AG08395 (cell line): ENCODE data around the gene XXYLT1.

Source experiments
- DNase-seq: peaks from one replicate; pipeline ENCODE4 v3.0.0; 2012; ENCODE audit warnings: mixed read lengths, low spot score

The XXYLT1 gene

DNA sequence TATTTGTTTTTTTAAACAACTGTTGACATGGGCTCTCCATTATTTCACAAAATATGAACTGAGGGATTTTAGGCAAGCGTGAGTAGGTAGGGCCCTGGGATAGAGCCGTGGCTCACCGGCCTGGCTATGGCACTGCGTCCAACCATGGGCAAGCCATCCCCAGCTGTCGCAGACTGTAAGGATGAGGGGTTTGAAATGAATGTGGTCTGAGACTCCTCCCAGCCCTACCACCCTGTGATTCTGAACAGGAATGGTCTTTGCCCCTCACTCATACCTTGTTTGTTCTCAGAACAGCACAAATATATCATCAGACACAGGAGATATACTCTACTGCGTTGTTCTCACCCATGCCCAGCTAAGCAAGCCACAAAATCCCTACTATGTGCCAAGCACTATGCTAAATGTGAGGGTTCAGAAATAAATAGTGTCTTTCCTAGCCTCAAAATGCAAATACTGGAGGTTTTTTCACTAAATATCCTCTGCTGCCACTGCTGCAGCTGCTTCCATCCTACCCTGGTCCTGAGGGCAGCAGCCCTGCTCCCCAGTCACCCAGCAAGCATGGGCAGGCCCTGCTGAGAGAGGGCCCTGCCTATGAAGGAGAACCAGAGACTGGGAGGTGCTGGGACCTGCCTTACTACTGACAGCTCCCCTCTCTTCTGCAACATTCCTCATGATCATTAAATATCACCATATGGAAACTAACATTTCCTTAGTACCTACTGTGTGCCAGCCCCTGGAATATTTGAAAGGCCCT lies 102.8 kb downstream of the XXYLT1 start:
- DNase-seq = no peak

DNA sequence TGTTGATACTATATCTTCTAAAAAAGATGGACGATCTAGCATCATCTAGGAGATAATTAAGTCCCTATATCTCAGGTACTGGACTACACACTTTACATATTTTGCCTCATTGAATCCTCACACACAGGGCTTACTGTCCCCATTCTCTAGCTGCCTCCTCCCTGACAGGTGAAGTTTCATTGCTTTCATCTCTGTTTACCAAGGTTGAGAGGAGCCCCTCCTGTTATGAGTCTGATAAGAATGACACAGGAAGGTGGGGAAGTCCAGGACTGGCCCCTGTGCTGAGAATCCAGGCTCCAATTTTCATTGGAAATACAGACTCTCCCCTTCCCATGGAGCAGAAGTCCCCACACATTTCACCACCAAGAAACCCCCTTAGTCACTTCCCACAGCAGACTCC lies 105.2 kb downstream of the XXYLT1 start:
- no peak for DNase-seq

DNA sequence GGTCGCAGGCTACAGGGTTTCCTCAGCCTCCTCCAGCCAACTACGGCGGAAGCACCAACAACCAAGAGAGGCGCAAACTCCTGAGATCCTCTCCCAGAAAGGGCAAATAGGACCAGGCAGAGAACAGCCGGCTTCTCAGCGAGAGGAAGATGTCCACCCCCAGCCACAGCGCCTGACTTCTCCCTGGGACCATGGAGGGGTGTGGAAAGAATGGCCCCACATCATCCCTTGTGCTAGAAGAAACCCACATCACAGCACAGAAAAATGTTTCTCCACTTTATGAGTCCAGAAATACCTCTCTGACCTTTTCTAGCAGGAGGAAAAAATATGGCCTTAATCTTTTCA lies 105.7 kb downstream of the XXYLT1 start:
- DNase-seq = no peak

DNA sequence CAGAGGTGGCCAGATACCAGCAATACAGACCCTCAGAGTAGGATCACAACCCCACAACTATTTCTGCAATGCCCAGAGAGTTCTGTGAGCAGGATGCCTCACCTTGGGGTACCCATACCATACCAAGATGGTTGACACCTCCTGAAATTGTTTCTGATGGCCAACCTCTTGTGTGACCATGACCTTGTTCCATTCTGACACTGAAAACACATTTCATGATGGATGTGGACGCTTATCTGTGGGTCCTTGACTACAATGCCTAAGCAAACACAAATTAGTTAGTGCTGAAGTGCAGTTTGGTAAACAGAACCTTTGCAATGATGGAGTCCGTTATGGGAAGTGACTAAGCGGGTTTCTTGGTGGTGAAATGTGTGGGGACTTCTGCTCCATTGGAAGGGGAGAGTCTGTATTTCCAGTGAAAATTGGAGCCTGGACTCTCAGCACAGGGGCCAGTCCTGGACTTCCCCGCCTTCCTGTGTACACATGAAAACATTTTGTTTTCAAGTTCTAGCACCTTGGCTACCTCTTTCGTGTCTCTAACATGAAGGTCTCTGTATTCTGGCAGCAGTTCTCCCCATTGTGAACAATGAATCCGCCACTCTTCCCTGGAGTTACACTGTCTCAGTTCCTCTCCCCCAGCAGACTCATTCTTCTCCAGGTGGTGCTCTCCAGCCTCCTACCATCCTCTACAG lies 106.2 kb downstream of the XXYLT1 start:
- DNase-seq = no peak

DNA sequence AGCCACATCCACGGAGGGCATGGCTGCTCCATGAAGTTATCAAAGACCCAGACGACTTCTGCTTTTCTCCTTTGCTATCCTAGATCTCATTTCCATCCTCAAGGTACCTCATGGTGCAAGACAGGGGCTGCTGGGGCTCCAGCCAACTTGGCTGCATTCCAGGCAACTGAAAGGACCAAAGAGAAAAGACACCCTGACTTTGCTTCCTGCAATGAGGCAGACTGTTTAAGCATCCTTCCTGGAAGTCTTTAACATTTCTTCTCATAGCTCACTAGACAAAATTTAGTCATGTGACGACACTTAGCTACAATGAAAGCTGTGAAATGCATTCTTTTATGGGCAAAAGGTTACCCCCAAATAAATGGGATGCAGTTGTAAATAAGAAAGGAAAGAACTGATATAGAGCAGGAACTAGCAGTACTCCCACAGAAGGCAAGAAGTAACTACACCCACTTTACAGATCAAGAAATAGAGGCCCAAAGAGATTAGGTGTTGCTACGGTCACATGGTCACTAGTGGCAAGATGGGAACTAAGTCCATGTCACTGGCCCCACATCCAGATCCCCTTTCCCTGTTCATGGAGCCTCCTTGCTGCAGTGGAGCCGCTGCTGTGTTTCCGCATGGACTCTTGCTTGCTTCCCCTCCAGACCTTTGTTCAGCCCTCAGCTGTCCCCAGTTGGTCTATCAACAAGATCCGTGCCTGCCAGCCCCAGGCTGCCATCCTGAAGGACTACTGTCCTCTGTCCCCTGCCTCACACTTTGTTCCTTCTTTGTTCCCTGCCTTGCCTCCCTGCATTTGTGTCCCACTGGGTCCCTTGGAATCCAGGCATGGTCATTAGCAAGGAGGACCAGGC lies 107.0 kb downstream of the XXYLT1 start:
- DNase-seq = no peak

DNA sequence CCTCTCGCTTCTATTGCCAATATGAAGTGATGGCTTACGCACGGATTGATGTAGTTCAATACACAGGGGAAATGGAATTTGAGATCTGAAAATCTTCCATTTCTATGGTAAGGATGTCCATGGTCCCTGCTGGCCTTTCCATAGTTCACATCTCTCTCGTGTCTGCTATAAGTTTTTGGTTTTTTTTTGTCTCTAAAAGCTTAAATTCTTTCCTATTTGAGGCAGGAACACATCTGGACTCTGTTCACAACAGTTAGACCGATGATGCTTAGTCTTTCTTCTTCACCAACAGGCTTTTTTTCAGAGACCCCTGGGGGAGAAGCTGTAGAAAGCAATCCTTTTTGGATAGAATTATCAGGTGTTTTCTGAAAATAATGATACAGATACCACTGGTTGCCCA lies 108.1 kb downstream of the XXYLT1 start:
- no peak for DNase-seq

DNA sequence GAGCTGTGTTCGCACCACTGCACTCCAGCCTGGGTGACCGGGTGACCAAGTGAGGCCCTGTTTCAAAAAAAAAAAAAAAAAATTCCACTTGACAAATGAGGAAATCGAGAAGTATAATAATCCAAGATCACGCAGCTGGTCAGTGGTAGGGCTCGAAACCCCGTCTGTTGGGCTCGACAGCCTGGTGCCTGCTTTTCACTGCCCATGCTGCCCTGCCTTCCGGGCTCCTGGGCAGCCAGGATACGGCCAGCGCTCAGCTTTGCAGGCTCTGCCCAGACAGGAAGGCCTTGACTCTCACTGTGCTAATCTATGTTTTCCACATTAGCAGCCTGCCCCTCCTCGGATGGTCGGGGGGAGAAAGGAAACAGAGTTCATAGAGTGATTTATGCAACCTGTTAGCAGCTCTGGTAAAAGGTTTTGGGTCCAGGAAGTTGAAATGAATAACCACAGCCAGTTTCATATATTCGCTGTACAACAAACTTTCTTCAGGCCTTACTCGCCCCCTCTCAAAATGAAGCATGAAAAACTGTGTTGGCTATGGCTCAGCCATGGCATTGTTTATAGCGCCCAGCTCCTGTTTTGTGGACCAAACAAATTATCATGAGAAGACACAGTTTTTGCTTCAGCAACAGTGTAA lies 108.8 kb downstream of the XXYLT1 start:
- DNase-seq = peak; percentile 17

DNA sequence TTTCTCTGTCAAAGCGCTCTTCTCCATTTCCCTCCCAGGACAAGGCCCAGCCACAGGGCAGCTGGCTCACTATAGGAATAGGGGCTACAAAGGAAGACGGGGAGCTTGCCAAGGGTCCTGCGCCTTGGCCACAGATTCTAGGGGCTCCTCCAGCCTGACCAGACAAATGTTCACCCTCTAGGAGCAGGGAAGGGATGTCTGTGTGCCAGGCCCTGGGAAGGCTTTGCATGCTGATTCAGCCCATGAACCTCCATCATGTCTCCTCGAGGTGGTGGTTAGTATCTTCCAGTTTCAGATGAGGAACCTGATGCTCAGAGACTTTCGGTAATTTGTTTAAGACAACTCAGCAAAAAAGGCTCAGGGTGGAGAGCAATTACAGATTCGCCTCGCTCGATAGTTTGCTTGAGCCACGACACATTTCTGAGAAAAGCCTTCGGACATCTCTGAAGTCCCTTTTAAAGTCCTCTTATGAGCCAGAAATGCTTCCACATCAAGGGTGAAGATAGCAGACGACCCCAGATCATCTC lies 110.0 kb downstream of the XXYLT1 start:
- DNase-seq = no peak

DNA sequence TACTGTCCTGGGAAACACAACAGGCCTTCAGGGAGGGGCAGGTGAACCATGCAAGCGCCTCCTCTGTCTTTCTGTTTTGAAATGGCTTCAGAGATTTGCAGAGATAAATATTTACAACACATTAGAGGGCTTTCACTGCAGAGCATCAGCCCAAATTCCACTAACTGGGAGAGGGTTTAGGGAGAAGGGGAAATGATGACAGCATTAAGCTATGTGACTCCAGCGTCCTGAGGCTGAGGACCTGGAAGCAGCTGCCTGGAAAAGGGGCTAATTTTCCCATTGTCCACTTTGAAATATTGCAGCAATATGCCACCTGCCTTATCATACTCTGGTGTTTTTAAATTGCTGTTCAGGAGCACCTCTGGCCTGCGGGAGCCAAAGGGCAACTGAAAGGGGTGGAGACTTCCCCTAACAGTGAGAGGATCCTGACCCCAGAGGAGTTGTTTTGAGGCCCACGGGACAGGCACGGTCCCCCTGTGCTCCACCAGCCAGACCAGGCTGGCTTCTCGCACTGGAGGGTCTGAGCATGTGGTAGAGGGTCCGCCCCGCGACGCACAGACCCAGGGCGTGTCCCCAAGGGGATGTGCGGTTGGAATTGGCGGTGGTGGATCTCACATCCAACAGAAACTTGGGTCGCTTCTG lies 110.6 kb downstream of the XXYLT1 start:
- peak; percentile 81 for DNase-seq

DNA sequence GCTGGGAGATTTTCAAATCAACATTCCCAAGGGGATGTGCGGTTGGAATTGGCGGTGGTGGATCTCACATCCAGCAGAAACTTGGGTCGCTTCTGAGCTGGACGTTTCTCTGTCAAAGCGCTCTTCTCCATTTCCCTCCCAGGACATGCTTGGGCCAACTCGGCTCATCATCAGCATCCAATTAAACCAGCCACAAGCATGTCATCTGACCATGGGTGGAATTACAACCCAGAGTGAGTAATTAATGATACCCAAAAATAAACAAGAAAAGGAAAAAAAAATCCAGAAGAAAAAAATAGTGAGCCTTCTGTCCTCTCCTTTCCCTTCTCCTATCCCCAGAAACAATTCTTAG lies 111.2 kb downstream of the XXYLT1 start:
- DNase-seq = peak; percentile 69

DNA sequence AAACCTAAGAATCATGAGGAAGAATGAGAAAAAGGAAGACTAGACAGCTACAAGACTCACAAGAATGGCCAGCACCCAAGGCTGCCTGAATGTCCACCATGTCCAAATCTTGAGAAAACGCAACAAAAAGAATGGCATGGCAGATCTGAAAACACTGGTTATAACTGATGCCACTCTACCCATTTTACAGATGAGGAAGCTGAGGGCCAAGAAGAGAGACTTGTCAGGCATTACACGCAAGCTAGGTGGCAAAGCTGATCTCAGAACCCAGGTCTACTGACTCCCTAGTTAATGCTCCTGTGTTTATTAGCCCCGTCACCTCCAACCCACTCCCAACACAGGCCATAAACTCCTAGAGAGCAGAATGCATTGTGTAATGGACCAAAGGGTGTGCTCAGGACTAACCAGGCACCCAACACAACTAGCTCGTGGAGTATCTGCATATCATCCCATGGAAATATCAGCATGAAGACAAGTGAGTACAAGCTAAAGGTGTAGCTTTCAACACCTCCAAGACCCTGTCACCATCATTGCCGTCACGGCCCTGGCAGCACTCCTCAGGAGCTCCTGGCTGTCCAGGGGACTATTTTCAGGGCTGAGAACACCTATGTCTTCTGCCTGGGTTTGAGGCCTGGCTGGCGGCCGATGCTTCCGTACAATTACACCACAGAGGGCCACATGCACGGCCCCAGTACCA lies 111.7 kb downstream of the XXYLT1 start:
- no peak for DNase-seq

DNA sequence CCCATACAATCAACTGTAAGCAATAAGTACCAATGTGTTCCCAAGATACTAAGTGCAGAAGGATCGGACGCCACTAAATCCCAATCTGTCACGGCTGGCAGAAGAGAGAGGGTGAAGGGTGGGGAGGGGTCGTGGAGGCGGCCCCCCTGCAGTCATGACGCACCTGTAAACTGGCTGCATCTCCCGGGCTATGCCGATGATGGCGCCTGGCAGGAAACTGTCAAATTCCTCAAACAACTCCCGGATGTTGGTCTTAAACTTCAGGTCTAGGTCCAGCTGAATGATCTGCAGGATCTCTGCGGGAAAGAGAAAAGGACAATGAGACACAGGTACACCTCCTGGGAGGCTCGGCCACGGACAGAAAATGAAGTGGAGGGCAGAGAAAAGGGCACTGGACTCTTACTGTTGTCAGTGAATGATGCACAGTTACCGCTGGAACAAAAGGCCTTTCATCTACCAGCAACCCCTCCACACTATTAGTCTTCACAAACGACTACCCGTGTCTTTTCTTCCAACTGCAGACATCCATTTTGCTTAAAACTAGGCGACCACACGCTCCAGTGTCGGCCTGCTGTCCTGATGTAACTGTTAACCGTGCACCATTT lies 114.6 kb downstream of the XXYLT1 start:
- no peak for DNase-seq

DNA sequence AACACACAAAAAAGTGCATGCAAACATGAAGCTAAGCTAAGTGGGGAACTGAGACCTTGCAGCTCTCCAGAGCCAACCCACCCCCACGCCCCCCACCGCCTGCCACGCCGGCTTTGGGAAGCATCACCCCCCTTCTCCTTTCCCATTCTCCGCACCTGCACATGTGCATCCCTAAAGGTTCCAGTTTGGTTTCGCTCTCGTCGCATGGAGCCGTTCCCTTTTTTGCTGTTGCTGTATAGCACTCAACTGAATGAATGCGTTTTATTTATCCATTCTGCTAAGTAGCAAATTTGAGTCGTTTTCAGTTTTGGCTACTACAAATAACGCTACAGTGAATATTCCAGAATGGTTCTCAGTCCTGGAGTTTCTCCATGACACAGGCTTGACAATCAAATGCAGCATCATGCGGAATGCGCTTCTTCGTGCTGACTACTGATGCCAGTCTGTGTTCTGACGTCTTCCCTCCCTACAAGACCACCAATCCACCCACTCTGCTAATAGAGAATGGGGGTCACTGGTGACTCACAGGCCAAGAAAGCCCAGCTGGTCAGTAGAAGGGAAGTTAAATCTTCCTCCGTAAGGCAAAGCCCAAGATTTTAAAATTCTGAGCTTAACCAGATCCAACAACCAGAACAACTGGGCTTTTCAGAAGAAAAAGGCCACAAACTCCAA lies 115.3 kb downstream of the XXYLT1 start:
- no peak for DNase-seq

DNA sequence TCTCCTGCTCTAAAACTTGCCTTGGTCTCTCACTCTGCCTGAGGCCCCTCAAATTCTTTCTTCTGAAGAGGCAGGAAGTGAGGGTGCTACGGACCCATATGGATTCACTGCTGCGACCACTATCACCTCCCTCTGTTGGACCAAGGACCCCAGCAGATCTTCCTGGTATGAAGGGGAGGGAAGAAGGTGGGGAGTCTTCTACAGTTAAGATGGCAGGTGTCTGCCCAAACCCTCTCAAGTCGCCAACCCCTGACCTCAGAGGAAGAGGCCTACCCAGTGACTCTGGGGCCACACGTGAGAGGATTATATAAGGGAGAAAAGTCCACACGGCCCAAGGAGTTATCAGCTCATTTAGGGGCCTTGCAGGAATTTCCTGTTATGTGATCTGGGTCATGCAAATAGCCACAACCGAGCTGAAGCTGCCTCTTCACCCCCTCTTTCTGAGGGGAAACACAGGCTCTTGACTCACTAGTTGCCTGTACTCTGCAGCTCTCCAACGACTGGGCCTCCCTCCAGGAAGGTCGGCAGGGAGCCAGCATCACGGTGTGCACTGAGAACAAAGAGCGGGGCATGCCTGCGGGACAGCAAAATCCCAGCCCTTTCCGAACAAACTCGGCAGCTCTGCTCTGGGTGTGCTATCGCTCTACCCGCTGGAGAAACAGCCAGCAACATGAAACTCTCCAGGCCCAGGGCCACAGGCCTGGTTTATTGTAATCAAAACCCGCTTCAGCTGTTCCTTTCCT lies 116.0 kb downstream of the XXYLT1 start:
- peak; percentile 89 for DNase-seq

DNA sequence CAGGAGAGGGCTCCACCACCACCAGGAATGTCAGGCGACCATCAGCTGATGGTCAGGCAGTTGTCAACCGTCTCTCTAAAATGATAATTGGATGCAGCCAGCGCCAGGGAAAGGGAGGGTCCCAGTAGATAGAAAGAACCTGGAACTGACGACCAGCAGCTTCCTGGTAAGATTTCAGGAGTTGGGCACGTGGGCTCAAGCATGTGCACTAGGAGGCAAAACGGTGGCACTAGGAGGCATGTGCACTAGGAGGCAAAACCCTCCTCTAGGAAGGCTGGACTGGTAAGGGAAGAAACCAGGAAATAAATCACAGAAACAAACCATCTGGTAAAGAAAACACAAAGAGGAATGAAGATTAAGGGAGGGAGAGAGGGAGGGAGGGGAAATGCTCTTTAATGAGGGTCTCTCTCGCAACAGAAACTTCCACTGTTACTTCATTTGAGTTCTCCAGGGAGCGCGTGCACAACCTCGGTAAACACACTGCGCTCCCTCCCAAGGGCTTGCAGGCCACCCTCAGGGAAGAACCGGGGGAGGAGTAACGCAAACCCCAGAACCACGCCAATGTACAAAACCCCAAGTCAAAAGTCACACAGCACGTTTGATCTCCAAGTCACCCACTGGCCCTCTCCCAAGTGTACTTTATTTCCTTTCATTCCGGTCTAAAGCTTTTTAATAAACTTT lies 116.7 kb downstream of the XXYLT1 start:
- DNase-seq = peak; percentile 33

DNA sequence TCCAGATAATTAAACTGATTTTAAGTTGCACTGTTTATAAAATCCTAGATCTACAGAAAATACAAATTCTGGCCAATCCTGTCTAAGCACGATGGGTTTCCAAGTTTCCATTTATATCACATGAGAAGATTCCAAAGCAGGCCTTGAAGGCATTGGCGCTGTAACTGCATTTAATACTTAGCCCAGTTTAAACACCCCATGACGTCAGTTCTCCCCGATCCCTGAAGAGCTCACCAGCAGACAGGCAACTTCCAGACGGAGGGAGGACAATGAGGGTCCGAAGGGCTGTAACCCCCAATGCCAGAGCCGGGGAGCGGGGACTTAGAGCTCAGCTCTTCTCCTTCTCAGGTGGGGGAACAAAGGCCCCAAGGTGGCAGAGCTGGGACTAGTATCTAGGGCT lies 117.3 kb downstream of the XXYLT1 start:
- no peak for DNase-seq

DNA sequence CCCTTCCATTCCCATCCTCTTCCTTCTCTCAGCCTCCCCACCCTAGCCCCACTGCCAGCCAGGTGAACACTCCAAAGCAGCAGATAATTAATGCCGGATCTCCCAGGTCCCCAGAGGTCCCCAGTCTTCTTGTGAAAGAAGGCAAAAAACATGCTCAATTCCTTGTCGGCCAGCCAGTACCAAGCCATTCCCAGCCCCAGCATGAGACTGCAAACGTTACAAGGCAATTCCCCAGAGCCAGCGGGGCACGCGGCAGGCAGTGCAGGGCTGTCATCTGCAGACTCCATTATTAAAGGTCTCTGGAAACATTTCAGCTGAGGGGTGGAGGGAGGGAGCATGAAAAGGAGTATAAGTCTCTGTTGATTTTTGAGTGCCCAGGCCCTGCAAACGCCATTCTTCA lies 117.8 kb downstream of the XXYLT1 start:
- DNase-seq = no peak

DNA sequence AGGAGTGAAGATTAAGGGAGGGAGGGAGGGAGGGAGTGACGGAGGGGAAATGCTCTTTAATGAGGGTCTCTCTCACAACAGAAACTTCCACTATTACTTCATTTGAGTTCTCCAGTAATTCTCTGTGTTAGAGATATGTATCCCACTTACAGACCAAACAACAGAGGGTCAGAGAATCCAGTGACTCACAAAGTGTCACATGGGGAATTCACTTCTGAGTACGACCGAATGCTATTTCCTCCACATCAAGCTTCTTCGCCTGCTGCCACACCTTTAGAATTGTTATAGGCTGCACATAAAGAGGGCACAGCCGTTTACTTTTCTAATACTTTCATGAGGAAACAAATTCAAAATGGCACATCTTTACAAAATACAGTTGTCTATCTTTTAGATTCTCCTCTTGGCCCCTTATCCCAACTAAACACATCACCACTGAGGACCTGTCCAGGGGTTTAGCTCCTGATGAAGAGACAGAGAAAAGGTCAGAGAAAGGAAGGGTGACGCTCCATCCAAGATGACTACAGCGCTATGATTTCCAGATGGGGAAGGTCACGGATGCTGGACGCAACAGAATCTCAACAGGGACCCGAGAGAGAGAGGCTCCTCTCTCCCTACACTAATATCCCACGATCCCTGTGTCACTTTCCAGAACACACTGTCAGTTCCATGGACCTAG lies 119.0 kb downstream of the XXYLT1 start:
- peak; percentile 71 for DNase-seq
